ENCODE data around the gene CEP55.
"Not testable (repeated sequence)": the region's sequence is repeated elsewhere in the genome, so short reads cannot be mapped to it uniquely, and the experiment has no call there.

CEP55 gene

GRCh38 chr10:93496322-93497041, at the start of gene CEP55:
CEP55 (plus strand) TSS chr10:93496612; CDS start chr10:93500052, 3,440 bp downstream.
- DNase-seq: peak; percentile 92 to 93

DNA sequence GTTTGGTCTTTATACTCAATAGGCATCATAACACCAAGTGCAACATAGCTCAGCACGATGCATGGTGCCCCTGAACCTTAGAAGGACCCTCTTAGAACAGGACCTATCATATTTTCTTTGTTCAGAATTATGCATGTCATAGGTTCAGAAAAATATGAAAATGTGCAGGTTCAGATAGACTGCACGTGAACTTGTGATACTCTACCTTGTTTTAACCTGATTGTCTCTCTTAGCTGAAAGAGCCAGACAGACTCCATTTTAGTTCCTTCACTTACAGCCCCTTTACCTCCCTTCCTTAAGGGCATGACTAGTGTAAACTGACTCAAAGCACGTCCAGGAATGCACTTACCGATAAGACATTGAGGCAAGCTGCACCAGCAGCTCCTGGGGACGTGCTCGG, 49.4 kb upstream of the CEP55 start:
- DNase-seq: no peak

GRCh38 chr10:93447970-93448369, 48.4 kb upstream of the CEP55 start:
- DNase-seq: no peak

DNA sequence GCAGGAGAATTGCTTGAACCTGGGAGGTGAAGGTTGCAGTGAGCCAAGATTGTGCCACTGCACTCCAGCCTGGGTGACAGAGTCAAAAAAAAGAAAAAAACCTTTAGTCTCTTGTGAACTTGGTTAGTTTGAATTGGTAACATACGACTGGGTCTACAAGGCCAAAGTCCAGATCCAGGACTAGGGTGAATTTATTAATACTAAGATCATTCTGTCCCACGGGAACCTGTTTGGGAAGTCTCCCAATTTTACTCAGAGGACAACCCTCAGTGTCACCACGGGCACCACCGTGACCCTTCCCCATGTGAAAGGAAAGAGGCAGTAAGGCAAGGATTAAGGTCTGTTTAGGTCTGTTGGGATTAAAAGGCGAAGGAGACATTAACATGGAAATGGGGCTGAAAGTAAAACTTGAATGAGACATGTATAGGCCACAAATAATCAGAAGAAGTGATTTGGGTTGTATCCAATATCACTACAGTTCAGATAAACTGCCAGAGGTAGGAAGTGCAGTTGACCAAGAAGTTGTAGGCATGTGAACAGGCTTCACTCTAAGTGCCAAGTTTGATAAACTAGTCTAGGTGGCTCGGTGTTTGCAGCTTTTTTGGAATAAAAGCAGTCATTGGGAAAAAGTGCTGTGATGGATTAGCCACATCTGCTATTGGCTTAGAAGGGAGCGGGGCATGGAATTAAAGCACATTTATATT, 45.0 kb upstream of the CEP55 start:
- DNase-seq: no peak

GRCh38 chr10:93452143-93452542, 44.3 kb upstream of the CEP55 start:
- no peak for DNase-seq

DNA sequence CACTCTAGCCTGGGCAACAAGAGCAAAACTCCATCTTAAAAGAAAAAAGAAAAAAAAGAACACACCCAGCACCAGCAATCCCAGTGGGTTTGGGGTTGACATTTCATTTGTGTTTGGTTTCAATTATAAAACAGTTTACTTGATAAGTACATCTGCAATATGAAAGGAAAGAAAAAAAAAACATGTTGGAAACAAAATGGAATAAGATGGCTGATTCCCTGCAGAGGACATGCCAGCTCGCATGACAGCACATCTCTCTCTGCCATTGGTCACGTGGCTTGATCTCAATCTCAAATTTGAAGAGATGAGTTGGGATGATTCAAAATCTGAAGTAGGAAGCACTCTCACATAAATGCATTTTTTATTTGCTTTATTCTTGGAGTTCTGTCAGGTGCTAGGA, 42.3 kb upstream of the CEP55 start:
- DNase-seq: no peak

GRCh38 chr10:93454736-93455135, 41.7 kb upstream of the CEP55 start:
- DNase-seq: no peak

DNA sequence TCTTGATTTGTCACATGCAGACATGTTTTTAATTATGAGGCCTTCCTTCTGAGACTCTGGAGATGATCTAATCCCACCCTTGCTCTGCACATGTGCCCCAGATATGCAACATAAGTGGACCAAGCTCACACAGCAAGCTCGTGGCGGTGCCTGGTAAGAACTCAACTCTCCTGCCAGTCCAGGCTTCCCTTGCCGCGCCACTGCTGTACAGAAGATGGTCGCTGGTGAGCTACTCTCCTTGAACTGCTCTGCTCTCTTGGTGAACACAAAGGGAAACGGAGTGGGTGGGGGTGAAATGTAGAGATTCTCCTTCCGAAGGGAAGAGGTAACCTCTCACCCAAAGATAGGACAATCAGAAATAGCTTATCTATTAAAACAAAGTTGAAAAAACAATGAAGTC, 39.9 kb upstream of the CEP55 start:
- DNase-seq: no peak

GRCh38 chr10:93457511-93457910, 38.9 kb upstream of the CEP55 start:
- DNase-seq: no peak

DNA sequence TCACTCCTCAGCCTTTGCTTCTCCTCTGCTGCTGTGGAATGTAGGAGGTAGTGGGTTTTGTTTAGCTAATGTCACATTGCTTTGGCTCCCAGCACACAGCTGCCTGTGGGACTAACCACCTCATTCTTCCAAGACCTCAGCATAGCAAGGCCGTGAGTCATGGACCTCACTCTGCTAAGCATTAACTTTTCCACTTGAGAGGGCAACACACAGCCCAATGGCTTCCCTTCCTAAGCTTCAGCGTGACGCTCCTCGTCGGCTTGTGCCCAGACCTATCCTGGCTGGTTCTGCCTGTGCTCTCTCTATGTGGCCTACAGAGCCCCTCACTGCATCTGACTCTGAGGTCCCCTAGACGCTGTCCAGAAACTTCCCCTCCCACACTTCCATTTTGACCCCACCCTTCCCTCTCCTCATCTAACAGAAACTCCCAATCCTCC, 37.6 kb upstream of the CEP55 start:
- DNase-seq: no peak

- DNase-seq: no peak
These were observed 36.9 kb upstream of the CEP55 start for GRCh38 chr10:93459466-93459865.

- DNase-seq: no peak
These were observed 35.2 kb upstream of the CEP55 start for GRCh38 chr10:93461109-93461806.

DNA sequence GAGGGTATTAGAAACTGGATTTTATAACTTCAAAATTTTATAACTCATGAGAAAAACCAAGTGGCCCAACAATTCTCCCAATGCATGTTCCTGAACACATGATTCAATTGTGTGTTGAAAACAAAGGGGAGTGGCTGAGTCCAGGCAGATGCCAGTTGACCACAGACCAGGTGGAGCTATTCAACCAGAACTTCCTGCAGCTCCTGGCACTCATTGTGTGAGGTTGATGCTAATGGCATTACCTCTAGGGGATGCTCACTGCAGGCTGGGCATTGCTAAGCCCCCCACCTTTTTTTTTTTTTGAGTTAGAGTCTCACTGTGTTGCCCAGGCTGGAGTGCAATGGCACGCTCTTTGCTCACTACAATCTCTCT, 34.6 kb upstream of the CEP55 start:
- DNase-seq: no peak

DNA sequence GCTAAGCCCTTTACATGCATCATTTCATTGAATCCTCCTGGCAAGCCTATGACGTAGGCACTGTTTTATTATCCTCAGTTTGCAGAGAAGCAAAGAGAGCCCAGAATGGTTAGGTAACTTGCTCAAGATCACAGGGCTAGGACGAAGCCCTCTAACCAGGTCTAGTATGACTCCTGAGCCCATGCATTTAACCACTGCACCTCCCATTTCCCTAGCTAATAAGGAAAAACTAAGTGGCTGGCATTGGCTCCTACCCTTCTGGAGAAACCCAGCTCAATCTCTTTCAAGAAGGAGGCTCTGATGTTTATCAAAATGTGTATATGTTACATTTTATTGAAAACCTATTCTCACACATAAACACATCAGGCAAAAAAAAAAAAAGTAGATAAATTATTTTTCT, 34.0 kb upstream of the CEP55 start:
- no peak for DNase-seq

DNA sequence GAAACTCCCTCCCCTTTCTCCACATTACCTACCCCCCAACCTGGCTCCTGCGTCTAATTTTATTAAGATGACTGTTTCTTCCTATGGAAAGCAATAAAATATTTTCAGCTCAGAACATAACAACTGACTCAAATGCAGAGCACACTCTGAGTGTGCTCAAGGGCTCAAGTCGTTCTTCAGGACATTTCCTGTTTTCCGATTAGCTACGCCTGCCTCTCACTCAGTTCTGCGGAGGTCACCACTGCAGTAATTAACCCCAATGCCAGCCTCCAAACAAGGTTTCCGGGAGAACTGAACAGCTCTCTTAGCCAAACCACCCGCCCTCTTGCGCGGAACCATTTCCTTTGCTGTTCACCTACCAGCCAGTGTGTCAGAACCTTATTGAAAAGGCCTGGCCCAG, 33.5 kb upstream of the CEP55 start:
- no peak for DNase-seq

GRCh38 chr10:93463723-93464476, 32.5 kb upstream of the CEP55 start:
- DNase-seq: no peak

GRCh38 chr10:93464776-93465388, 31.5 kb upstream of the CEP55 start:
- no peak for DNase-seq

DNA sequence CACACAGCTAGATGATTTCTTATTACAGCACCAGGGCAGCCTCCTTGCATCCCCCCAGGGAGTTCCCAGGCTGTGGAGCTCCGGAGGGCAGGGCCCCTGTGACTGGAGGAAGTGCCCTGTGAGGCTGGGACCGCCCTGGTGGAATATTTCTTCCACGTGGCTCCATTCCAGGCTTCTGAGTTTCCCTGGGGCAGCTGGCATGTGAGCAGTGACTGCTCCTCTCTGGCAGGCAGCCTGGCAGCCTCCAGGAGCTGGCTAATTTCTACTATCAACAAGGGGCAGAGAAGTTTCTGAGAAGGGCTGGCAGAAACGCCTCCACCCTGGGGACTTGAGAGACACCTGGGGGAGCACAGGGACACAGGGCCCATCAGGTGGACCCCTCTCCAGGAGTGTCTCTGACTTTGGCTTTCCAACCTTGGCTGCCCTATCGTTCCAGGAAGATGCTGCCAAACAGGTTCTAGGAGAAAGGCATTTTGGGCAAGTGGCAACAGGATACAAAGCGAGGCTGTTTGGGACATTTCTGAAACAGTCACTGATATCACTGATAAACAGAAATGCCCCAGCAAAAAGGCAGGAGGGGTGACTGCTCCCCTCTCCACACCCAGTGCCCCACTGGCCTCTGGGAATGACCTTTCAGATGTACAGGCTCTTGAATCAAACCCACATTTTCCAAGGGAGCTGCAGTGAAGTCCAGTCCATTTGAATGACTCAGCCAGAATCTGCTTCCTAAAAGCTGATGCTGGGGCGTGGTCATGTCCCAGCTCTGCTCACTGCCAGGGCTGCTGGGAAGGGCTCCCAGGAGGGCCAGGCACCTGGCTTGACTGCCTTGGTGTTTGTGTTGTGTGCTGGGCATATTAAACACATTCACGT, 30.4 kb upstream of the CEP55 start:
- no peak for DNase-seq

DNA sequence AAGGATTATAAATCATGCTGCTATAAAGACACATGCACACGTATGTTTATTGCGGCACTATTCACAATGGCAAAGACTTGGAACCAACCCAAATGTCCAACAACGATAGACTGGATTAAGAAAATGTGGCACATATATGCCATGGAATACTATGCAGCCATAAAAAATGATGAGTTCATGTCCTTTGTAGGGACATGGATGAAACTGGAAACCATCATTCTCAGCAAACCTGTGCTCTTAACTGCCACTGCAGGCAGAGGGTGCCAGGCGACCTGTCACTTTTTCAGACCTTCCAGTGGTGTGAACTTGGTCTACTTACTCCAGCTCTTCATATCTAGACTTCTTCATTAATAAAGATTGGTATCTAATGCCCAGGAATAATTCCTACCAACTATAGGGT, 28.8 kb upstream of the CEP55 start:
- DNase-seq: not testable (repeated sequence)

GRCh38 chr10:93468461-93469213, 27.8 kb upstream of the CEP55 start:
- DNase-seq: no peak

DNA sequence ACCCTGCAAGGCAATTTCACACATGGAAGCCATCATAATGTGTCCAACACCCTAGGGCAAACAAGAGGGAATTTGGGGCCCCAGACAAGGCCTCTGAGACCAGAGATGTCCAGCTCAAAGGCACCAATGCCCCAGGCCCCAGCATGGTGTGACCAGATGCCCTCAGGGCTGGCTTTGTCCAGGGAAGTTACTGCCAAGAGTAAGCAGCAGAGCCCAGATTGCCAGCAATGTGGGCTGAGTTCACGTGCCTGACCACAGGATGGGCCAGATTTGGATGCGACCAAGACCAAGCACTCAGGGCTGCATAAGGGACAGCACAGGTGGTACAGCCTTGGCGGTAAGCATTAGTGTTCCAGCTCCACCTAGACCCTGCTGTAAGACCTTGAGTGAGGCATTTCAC, 27.0 kb upstream of the CEP55 start:
- DNase-seq: no peak

Measured in activated CD4-positive, alpha-beta T cell treated with anti-CD3 and anti-CD28 coated beads, Interleukin-2, amount 50 U/mL, for 4 hours (primary cell).